SK-N-SH (cell line): ENCODE data around the gene EXOC6B. TPM values are rescaled to one million over a fixed set of nuclear protein-coding genes. Genes with fewer than 3 reads are reported as not detected.

Experiments used
- CTCF ChIA-PET: fragments of 300-600, 350-600 bp; formaldehyde crosslinking; extraction: SDS; loops from one replicate; lab custom pipeline; 2021; lab: Yijun Ruan, JAX
- POLR2A ChIA-PET: fragments of 350-600 bp; sonication (Branson Sonifier 250); formaldehyde crosslinking; extraction: SDS; loops from one replicate; lab custom pipeline; 2020; ENCODE audit warnings: antibody characterized with exemption, inconsistent platforms; lab: Yijun Ruan, JAX
- DNase-seq: peaks from one replicate; pipeline ENCODE4 v3.0.0; 2012
- H2AFZ ChIP-seq: fragments of 200-600 bp; sonication (generic); 2 replicates; pipeline ENCODE4 v1.8.1; 2016; ENCODE audit warnings: antibody characterized with exemption, mild to moderate bottlenecking, low read depth
- H3F3A ChIP-seq: fragments of 200-600 bp; sonication (generic); replicated peaks from 2 replicates; pipeline ENCODE3; 2016; ENCODE audit warnings: antibody characterized with exemption, mild to moderate bottlenecking; ENCODE audit not compliant: insufficient read depth
- H3K27ac ChIP-seq, 2 experiments: fragments of 200-500 bp in 1 of 2; fragments of 200-600 bp in 1 of 2; sonication (Bioruptor generic) in 1 of 2; sonication (generic), shearing (Covaris generic) in 1 of 2; 2 replicates each; pipeline versions ENCODE4 v1.5.1 to v1.6.1; 2014 to 2016; ENCODE audit warnings: low read depth in 2 of 2, inconsistent platforms in 1 of 2, low read length in 1 of 2, mild to moderate bottlenecking in 1 of 2, mixed read lengths in 1 of 2
- H3K27me3 ChIP-seq: fragments of 200-600 bp; sonication (generic), shearing (Covaris generic); 2 replicates; pipeline ENCODE4 v1.6.1; 2016; ENCODE audit warnings: mixed run types; ENCODE audit not compliant: insufficient read depth
- H3K36me3 ChIP-seq, 2 experiments: fragments of 200-500 bp in 1 of 2; fragments of 200-600 bp in 1 of 2; sonication (Bioruptor generic) in 1 of 2; sonication (generic) in 1 of 2; replicated peaks in 1 of 2; 2 replicates each; pipeline versions ENCODE3 to v1.5.1; 2014 to 2016; ENCODE audit warnings: low read length in 1 of 2, mild to moderate bottlenecking in 1 of 2; ENCODE audit not compliant: insufficient read depth in 2 of 2, control insufficient read depth in 1 of 2
- H3K4me1 ChIP-seq, 2 experiments: fragments of 200-500 bp in 1 of 2; fragments of 200-600 bp in 1 of 2; sonication (Bioruptor generic) in 1 of 2; sonication (generic), shearing (Covaris generic) in 1 of 2; 2 replicates each; pipeline versions ENCODE4 v1.5.1 to v1.6.1; 2014 to 2016; ENCODE audit warnings: low read depth in 1 of 2, low read length in 1 of 2, mixed run types in 1 of 2; ENCODE audit not compliant: insufficient read depth in 2 of 2, control insufficient read depth in 1 of 2
- H3K4me2 ChIP-seq: fragments of 200-600 bp; sonication (generic), shearing (Covaris generic); 2 replicates; pipeline ENCODE4 v1.6.1; 2017; ENCODE audit warnings: mixed run types
- H3K4me3 ChIP-seq, 2 experiments: fragments of 200-500 bp in 1 of 2; fragments of 200-600 bp in 1 of 2; sonication (Bioruptor generic) in 1 of 2; sonication (generic), shearing (Covaris generic) in 1 of 2; 2 replicates each; pipeline versions ENCODE4 v1.5.1 to v1.8.1; 2014 to 2016; ENCODE audit warnings: low read depth in 2 of 2, inconsistent platforms in 1 of 2, low read length in 1 of 2, mild to moderate bottlenecking in 1 of 2, mixed read lengths in 1 of 2, moderate library complexity in 1 of 2
- H3K79me2 ChIP-seq: fragments of 200-600 bp; sonication (generic); 2 replicates; pipeline ENCODE4 v1.8.1; 2017; ENCODE audit warnings: mild to moderate bottlenecking; ENCODE audit not compliant: insufficient read depth
- H3K9ac ChIP-seq: fragments of 200-600 bp; sonication (generic); 2 replicates; pipeline ENCODE4 v1.6.1; 2017; ENCODE audit warnings: mixed run types
- H3K9me2 ChIP-seq: fragments of 200-600 bp; sonication (generic); 2 replicates; pipeline ENCODE4 v1.6.1; 2017; ENCODE audit warnings: mixed run types
- H3K9me3 ChIP-seq: fragments of 200-600 bp; sonication (generic); 2 replicates; pipeline ENCODE4 v1.6.1; 2017; ENCODE audit warnings: mixed run types, mild to moderate bottlenecking, moderate library complexity
- H4K20me1 ChIP-seq: fragments of 200-600 bp; sonication (generic); 2 replicates; pipeline ENCODE4 v1.6.1; 2017; ENCODE audit warnings: mild to moderate bottlenecking, mixed run types; ENCODE audit not compliant: insufficient read depth
- CHD2 ChIP-seq: fragments of 150-350 bp; IDR thresholded peaks from 2 replicates; pipeline ENCODE4 v1.6.1; 2018; ENCODE audit warnings: low read length; ENCODE audit not compliant: partially characterized antibody
- CTCF ChIP-seq: fragments of 200-600 bp; sonication (generic); IDR thresholded peaks from 2 replicates; pipeline ENCODE4 v1.6.1; 2017; ENCODE audit warnings: antibody characterized with exemption, mild to moderate bottlenecking, moderate library complexity
- ELF1 ChIP-seq: IDR thresholded peaks from 2 replicates; pipeline ENCODE4 v1.4.0; 2012
- EZH2phosphoT487 ChIP-seq: fragments of 200-600 bp; sonication (generic); IDR thresholded peaks from 2 replicates; pipeline ENCODE4 v1.6.1; 2017; ENCODE audit warnings: low read depth, mixed run types, mild to moderate bottlenecking, antibody characterized with exemption, moderate library complexity, borderline replicate concordance
- FOSL2 ChIP-seq: IDR thresholded peaks from 2 replicates; pipeline ENCODE4 v1.4.0; 2012; ENCODE audit warnings: low read depth, mild to moderate bottlenecking, moderate library complexity, borderline replicate concordance
- FOXM1 ChIP-seq: IDR thresholded peaks from 2 replicates; pipeline ENCODE4 v1.4.0; 2012; ENCODE audit warnings: low read depth, mild to moderate bottlenecking
- GABPA ChIP-seq: IDR thresholded peaks from 2 replicates; pipeline ENCODE4 v1.4.0; 2012; ENCODE audit warnings: low read depth, mild to moderate bottlenecking
- IRF3 ChIP-seq: fragments of 150-350 bp; IDR thresholded peaks from 2 replicates; pipeline ENCODE4 v1.6.1; 2016; ENCODE audit warnings: mild to moderate bottlenecking, low read depth, low read length
- JUND ChIP-seq: IDR thresholded peaks from 2 replicates; pipeline ENCODE4 v1.4.0; 2012
- NFIC ChIP-seq: IDR thresholded peaks from 2 replicates; pipeline ENCODE4 v1.4.0; 2012; ENCODE audit warnings: borderline replicate concordance
- PBX3 ChIP-seq: IDR thresholded peaks from 2 replicates; pipeline ENCODE4; 2012
- RAD21 ChIP-seq: IDR thresholded peaks from 2 replicates; pipeline ENCODE4 v1.6.1; 2012; ENCODE audit warnings: mild to moderate bottlenecking, low read length
- RCOR1 ChIP-seq: fragments of 150-350 bp; IDR thresholded peaks from 2 replicates; pipeline ENCODE4 v1.6.1; 2017; ENCODE audit warnings: antibody characterized with exemption, low read length
- RFX5 ChIP-seq: IDR thresholded peaks from 2 replicates; pipeline ENCODE4 v1.6.1; 2012; ENCODE audit warnings: mild to moderate bottlenecking, improper control_type of control experiment, low read length
- RXRA ChIP-seq: IDR thresholded peaks from 2 replicates; pipeline ENCODE4 v1.4.0; 2012; ENCODE audit warnings: low read depth, mild to moderate bottlenecking, borderline replicate concordance
- SMC3 ChIP-seq: IDR thresholded peaks from 2 replicates; pipeline ENCODE4 v1.6.1; 2012; ENCODE audit warnings: low read depth, low read length, improper control_type of control experiment
- TCF12 ChIP-seq: IDR thresholded peaks from 2 replicates; pipeline ENCODE4 v1.4.0; 2012
- TEAD4 ChIP-seq: IDR thresholded peaks from 2 replicates; pipeline ENCODE4 v1.4.0; 2012; ENCODE audit warnings: mild to moderate bottlenecking, borderline replicate concordance; ENCODE audit not compliant: insufficient read depth
- YY1 ChIP-seq: IDR thresholded peaks from 2 replicates; pipeline ENCODE4 v1.4.0; 2012; ENCODE audit warnings: low read depth, mild to moderate bottlenecking
- WGBS: methylation state at CpG from one replicate; pipeline ENCODE4 v1.1.6; 2017; ENCODE audit warnings: low lambda C conversion rate; 5-methylcytosine and 5-hydroxymethylcytosine counted together
- polyA plus RNA-seq, 3 experiments: library from polyadenylated mRNA; depleted of rRNA; stranded (reverse); fragments of >200 nt; gene quantifications; 2 replicates each; pipeline ENCODE4 v1.2.3, GENCODE V29; 2012

The EXOC6B gene
- polyA plus RNA-seq, 1 of the 3 experiments (the other 2 are of a cell fraction), result 7.4 TPM

- Histone ChIP-seq H3K9me2 (no peaks in the 10 kb centered on the region), H3K4me1 (peaks cover 15 to 17% of the 10 kb centered on the region in 2 experiments; a peak in 3 of 4 replicates), H3K9ac (no peak overlapping the region), H3K27ac (no peak overlapping the region), H3K36me3 (peaks cover 0 to 7% of the 10 kb centered on the region in 2 experiments), H4K20me1 (no peaks in the 10 kb centered on the region), H2AFZ (no peak overlapping the region), H3K4me3 (no peak overlapping the region), H3K79me2 (no peaks in the 10 kb centered on the region), H3F3A (peaks cover 8% of the 10 kb centered on the region), H3K27me3 (no peaks in the 10 kb centered on the region), H3K4me2 (no peak overlapping the region), H3K9me3 (no peaks in the 10 kb centered on the region)
- 97% methylated on average over 2 of the region's 2 CpGs for WGBS
- DNase-seq, result no peak
- ChIA-PET POLR2A (no interaction called here), CTCF (interaction anchor here (0.7 kb wide), 1 partner anchor 306 kb away, joined by 3 read pairs; no protein-coding TSS in a partner anchor)
- TF ChIP-seq RFX5 (no peak), RCOR1 (no peak), ELF1 (no peak), PBX3 (no peak), FOXM1 (no peak), SMC3 (no peak), YY1 (no peak)
These were observed 129.3 kb downstream of the EXOC6B start for GRCh38 chr2:72696559-72696958.

- 42% methylated on average over 1 of the region's 1 CpG for WGBS
- Histone ChIP-seq H3K27ac (no peak overlapping the region), H3K36me3 (peaks cover 0 to 7% of the 10 kb centered on the region in 2 experiments), H3K79me2 (no peaks in the 10 kb centered on the region), H3K4me2 (no peak overlapping the region), H3F3A (peaks cover 8% of the 10 kb centered on the region), H3K9ac (no peak overlapping the region), H3K9me3 (no peaks in the 10 kb centered on the region), H2AFZ (no peak overlapping the region), H3K27me3 (no peaks in the 10 kb centered on the region), H4K20me1 (no peaks in the 10 kb centered on the region), H3K9me2 (no peaks in the 10 kb centered on the region), H3K4me1 (peaks cover 15 to 17% of the 10 kb centered on the region in 2 experiments; a peak in 3 of 4 replicates), H3K4me3 (no peak overlapping the region)
- ChIA-PET POLR2A (no interaction called here), CTCF (no interaction called here)
- DNase-seq, result no peak
- TF ChIP-seq TEAD4 (no peak), ELF1 (no peak)
- TF ChIP-seq, all 33 proteins: peak for 0
These were observed 130.2 kb downstream of the EXOC6B start for GRCh38 chr2:72695676-72696075.

- Histone ChIP-seq H3K4me3 (no peak overlapping the region; a peak in 1 of 4 replicates), H3K4me2 (peak overlapping the region; percentile 67), H3K4me1 (peaks cover 15 to 21% of the 10 kb centered on the region in 2 experiments; a peak in 3 of 4 replicates), H3K27me3 (no peaks in the 10 kb centered on the region), H3F3A (peaks cover 13% of the 10 kb centered on the region), H3K79me2 (no peaks in the 10 kb centered on the region), H3K9me2 (no peaks in the 10 kb centered on the region), H3K36me3 (peaks cover 0 to 7% of the 10 kb centered on the region in 2 experiments), H3K27ac (peak overlapping the region in 1 of 2 experiments; percentile 41; a peak in 3 of 4 replicates), H3K9me3 (no peaks in the 10 kb centered on the region), H3K9ac (no peak overlapping the region), H4K20me1 (no peaks in the 10 kb centered on the region), H2AFZ (no peak overlapping the region)
- ChIA-PET CTCF (interaction anchor here (0.7 kb wide), 1 partner anchor 404 kb away, joined by 3 read pairs; no protein-coding TSS in a partner anchor), POLR2A (no interaction called here)
- peak; percentile 58 for DNase-seq
- 49% methylated on average over 9 of the region's 9 CpGs for WGBS
- TF ChIP-seq RCOR1 (peak; percentile 91; the same call in 1 of the 2 replicates), EZH2phosphoT487 (no peak), IRF3 (no peak), TCF12 (peak; percentile 69), CTCF (no peak), JUND (no peak), GABPA (no peak), NFIC (peak; percentile 79), RXRA (peak; percentile 96), RAD21 (peak; percentile 15; the same call in 1 of the 2 replicates), FOSL2 (no peak), CHD2 (peak; percentile 84)
These were observed 130.9 kb downstream of the EXOC6B start for GRCh38 chr2:72694715-72695496.
